NCI-H1417 (cell line): ENCODE data around the gene AKAP6.
A peak's percentile ranks its signal among the peaks of the same experiment; 100 is the strongest.
"Not testable (repeated sequence)": the region's sequence is repeated elsewhere in the genome, so short reads cannot be mapped to it uniquely, and the experiment has no call there.

Experiments
- DNase-seq, 3 experiments: peaks; one replicate each; lab custom pipeline; 2025; lab: John Stamatoyannopoulos, UW

The AKAP6 gene

DNA sequence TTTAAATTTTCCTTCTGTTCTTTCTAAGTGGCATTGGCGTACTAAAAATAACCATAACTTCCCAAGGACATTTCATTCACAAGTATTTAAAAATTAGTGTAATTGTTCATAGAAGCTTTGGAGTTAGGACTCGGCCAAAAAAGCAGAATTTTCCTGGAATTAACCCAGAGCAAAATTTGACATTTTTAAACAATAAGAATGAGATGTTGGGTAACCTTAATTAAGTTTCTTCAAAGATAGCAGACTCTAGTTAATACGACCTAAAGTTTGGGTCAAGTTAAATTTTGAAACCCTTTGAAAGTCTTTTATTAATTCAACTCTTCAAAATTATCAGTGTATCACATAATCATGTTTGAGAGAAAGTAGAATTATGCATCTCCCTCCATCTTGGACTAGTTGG is 118.3 kb downstream of the AKAP6 start:
- DNase-seq, result no peak

DNA sequence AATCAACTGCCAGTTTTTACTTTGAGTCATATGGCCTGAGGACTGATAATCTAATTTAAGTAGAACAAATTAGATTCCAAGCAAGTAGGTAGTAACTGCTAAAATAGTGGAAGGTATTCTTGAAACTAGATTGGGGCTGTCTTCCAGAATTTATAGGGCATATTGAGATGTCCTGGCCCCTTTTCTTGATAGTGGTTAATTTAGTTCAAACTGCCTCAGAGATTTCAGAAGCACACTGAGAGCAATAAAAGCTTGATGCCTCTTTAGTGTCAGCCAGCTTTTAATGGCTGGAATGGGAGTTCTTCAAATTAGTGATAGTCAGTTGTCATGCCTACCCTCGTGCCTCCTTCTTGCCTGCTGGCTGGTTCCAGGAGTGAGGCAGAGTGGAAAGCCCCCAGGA is 120.5 kb downstream of the AKAP6 start:
- DNase-seq, result peak in 1 of 3 experiments; percentile 24

DNA sequence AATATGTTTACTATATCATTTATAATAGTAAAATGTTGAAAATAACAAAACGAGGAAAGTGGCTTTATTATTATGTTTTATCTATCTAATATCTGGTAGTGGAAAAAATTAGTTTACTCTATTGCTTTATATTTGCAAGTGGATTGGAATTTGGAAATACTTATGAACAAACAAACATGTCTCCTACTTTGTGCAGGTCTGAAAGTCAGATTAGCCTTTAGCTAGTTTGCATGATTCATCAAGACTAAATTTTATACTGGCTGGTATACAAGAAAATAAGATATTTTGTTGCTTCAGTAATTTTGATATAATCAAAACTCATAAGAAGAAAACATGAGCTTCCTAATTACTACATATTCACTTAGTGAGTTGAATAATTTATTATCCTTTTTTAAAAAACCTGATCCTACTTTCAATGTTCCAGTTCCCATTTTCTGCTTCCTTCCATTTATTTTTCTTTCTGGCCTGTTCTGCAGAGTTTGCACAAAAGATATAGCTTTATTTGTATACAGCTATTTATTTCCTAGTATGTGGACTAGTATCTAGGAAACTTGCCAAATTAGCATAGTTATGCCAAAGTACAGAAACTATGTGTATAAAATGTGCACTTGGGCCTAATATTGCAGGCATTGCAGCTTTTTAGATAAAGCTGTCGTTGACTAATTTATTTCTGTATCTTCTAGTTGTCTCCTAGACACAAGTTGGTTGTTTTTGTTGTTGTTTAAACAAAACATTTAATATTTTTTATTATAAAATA is 122.0 kb downstream of the AKAP6 start:
- DNase-seq, result no peak

DNA sequence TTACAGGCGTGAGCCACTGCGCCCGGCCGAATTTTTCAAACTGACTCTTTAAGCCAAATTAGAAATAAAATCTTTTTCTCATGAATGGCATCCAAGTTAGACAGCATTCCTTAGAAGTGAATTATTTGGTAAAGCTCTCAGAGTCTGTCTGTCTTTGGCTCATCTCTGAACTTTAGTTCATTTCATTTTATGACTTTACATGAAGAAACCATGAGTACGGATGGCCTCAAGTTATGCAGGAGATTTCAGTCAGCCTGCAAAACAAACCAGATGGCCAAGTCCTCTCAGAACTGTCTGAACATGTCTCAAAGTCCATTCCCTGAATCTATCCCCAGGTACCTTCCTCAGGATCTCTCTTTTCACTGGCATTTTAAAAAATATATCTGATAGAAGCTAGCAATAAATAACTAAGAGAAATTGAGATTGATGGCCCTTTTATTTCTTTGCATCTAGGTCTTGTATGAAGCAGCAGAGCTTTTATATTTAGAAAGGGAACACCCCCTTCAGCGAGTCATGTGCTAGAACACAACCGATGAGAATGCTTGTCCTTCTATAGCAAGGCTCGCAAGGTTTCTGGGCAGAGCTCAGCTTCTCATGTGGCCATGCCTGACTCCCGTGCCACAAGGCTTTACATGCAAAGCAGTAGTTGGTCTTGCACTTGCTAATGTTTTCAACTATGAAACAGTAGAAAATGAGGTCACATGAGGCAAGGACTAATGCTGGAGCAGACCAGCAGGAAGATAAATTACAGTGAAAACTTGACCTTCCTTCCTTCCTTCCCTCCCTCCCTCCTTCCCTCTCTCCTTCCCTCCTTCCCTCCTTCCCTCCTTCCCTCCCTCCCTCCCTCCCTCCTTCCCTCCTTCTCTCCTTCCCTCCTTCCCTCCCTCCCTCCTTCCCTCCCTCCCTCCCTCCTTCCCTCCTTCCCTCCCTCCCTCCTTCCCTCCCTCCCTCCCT is 125.0 kb downstream of the AKAP6 start:
- DNase-seq, result no peak

DNA sequence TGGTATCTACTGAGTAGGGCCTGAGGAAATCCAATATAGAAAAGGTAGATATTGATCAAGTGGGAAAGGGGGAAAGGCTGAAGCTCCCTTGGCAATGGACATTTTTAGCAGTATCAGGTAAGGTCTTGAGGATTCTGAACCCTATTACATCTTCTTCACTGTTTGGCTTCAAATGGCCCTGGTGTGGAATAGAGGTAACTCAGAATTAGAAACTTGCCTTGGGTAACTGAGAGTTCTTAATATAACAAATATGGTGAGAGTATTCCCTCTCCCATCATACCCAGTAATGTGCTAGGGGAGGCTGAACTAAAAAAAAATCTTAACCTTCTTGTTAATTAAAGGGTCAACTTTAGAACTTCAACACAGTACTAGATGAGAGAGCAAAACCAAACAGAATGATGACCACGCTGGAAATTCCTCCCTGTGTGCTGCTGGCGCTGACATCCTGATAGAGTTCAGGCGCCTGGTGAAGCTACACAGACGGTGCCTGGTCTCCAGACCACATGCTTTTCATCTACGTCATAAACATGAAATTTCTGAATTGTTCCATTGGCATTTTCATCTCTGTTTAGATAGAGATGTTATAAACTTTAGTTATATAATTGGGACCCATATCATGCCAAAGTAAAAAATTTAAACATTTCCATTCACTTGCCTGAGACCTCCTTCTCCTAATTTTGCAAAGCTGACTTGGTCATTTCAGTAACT is 128.3 kb downstream of the AKAP6 start:
- DNase-seq, result no peak

DNA sequence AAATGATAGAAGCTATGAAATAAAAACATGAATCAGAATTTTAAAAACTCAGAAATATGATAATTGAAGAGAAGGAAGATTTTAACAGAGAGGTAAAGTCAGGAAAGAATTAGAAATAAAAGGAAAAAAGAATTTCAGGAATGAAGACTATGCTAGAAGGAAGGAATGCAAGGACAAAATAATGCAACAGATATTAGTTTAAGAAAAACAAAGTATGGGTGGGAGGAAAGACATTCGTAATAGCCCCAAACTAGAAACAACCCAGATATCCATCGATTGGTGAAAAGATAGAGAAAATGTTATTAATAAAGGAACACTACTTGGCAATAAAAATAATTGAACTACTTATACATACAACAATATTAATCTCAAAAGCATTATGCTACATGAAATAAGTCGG is 129.6 kb downstream of the AKAP6 start:
- DNase-seq, result no peak

DNA sequence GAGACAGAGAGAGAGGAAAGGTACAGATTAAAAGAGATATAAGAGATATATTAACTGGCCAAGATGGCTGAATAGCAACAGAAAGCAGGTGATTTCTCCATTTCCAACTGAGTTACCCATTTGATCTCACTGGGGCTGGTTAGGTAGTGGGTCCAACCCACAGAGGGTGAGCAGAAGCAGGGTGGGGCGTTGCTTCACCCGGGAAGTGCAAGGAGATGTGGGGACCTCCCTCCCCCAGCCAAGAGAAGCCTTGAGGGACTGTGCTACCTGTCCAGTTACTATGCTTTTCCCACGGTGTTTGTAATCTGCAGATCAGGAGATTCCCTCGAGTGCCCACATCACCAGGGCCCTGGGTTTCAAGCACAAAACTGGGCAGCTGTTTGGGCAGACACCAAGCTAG is 131.2 kb downstream of the AKAP6 start:
- no peak for DNase-seq

DNA sequence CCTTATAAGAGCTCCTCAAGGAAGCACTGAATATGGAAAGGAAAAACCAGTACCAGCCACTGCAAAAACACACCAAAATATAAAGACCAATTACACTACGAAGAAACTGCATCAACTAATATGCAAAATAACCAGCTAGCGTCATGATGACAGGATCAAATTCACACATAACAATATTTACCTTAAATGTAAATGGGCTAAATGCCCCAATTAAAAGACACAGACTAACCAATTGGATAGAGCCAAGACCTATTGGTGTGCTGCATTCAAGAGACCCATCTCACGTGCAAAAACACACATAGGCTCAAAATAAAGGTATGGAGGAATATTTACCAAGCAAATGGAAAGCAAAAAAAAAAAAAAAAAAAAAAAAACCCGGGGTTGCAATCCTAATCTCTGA is 133.5 kb downstream of the AKAP6 start:
- not testable (repeated sequence) for DNase-seq

DNA sequence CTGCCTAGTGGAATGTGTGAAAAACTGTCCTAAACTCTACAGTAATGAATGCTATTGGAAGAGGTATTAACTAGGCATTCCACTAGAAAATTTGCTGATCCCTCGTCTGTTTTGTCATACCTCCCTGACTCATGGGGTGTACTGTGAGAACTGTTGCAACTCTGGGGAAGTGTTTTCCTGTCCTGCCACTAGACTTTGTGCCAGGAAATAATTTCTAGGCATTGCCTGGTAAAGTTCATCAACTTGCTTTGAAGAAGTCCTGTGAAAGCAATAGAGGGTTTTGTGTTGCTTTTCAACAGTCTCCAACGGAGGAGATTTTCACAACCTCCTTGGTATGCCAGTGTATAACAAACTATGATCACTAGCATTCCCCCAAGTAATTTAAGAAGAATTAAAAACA is 139.9 kb downstream of the AKAP6 start:
- DNase-seq, result peak in 1 of 3 experiments; percentile 40

DNA sequence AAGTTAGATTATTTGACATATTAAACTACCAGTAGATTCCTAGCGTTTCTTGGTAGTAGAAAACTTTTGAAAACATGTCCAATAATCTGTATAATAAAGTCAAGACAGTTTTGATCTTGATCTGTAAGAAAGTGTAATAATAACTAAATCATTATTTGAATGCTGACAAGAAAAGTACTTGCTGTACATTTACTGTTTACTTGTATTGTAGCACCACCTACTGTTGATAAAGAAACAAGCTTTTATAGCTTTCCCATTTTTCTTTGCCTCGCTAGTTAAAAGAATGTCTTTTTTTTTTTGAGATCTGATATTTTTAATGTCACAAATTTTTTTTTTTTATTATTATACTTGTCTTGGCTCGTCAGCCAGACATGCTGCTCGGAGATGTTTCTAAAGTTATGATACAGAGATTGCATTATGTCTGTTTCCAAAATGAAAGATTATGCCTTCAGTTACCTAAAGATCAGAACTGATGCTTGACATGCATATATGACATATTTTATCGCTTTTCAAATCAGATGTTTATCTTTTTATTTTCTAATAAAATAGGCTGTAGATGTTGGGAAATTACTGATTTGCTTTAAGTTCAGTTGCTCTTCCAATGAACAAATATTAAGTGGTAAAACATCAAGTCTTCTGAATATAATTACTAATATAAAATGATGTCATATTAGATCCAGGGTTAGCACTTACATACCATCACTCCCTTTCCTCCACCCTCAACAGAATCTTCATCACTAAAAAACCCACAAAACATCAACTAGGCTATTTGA is 140.5 kb downstream of the AKAP6 start:
- DNase-seq, result peak in 2 of 3 experiments; percentile 27 to 72

DNA sequence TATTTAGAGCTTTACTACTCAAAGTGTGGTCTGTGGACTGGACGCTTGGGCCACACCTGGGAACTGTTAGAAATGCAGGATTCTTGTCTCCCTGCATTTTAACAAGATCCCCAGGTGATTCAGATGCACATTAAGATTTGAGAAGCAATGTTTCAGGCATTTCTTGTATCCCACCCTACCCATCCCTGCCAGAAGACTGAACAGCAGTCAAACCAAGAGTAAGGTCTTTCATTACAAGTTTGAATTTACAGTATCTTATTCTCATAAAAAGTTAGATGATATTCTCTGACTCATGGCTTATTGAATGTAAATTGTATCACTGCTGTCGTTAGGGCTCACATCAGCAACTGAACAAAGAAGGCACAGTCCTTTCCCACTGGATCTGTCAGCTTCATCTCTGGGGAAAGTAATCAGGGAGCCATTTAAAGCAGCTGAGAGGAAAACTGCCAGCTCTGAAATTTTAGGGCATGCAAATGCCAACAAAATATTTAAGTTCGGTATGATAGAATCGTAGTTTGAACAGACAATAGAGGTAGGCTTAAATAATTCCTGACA is 141.1 kb downstream of the AKAP6 start:
- no peak for DNase-seq

DNA sequence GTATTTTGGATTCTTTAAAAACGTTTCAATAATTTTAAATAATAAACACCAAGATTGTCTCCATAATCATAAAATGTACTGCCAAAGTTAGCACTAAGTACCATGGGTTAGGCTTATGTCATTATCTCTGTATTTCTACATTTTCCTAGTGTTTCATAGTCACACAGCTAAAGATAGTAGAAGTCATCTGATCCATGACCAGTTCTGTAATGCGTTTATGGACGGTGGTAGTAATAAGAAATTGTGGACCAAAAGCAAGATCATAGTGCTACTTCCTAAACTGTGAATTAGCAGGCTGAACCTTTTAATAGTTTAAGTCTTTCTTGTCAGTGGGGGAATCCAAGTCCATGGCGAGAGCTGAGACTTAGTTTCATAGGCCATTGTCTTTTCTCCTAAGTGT is 142.1 kb downstream of the AKAP6 start:
- no peak for DNase-seq

DNA sequence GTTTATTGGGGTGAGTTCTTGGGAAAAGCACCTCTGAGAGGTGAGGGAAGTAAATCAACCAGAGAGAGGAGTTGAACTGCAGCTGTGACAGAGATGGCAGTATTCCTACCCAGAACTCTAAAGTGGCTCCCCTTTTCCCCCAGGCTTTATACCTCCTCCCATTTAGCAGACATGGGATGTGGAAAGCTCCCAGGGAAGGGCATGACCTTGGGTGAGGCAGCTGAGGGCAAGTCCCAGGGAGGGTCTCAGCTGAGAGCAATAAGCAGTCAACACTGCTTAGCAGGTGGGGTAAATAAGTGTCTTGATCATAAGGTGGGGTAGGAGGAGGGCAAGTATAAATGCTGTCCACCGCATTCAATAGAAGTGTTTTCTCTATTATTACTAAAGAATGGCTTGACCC is 143.0 kb downstream of the AKAP6 start:
- no peak for DNase-seq

DNA sequence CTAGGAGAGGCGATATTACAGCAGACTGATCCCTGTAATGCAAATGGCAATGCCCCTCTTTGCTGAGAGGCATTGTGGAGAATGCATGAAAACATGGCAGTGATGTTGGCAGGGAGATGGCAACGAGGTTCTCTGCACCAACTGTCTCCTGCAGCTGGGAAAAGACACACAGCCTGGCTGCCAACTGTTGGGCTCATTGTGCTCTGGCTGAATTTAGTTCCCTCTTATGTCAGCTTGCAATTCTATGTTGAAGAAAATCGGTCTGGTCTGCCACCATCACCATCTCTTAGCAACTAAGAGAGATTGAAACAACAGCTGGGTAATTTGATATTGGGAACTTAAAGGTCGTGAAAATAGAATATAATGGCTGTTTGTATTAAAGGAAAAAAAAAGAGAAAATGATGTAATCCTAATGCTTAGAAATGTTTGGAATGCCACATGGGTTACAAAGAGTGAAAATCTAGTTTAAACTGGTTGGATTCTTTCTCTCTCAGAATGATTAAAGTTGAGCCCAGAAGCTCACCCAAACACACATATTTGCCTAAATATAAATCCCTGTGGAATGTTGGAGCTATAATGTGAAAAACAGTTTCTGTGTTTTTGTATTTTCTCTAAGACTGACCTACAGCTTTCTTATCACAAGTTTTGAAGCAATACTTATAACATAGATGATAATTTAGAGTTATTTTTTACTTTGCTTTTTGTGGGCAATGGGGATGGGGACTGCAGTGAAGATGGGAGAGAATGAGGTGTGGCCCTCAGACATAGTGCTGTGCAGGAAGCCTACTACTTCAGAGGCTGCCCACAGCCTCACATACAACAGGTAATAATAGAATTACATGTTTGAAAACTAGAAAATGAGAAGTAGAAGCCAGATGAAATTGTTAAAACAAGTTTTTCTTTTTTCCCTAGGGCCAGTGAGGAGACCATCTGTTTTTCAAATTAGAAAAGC is 143.7 kb downstream of the AKAP6 start:
- peak in 2 of 3 experiments; percentile 22 to 69 for DNase-seq

DNA sequence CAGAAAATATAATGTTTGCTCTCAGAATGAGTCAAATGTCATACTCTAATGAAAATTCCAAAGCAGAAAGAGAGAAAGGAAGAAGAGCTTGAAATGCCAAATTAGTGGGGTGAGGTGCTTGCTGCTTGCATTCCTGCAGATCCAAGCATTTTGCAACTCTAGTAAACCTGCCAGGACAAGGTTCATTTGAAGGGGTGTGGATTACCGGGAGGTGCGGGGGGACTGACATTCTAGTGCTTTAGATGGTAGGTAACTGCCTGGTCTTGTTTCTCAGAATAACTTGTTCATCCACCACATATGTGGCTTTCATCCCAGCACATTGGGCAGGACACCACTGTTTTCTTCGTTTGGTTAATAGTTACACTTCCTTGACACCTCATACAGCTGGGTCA is 144.4 kb downstream of the AKAP6 start:
- no peak for DNase-seq

DNA sequence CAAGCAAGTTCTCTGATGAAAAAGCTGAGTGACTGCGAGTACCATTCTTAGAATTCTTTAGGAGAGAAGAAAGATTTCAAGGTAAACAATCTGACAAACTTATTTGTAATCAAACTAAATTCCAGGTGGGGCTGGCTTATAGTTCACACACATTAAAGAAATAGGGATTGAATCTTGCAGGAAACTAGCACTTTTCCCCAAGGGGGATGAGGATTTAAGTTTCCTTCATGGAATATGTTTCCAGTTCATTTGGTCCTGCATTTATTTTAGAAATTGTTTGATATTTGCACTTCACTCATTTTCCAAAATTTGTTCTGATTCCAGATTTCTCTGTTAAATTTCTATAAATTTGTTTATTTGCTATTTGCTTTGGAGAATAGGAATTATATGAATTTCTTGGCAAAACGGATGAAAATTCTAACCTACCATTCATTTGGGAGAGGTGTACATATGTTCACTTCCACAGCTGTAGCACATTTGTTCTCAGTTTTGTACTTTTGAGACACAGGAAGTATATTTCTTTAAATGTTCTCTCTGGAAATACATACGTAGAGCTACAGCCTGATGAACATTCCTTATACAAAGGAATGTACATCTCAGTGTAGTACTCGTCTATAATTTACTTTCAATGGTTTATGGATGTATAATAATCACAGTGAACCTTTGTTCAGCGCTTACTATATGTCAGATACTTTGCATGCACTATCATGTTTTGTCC is 145.5 kb downstream of the AKAP6 start:
- no peak for DNase-seq

DNA sequence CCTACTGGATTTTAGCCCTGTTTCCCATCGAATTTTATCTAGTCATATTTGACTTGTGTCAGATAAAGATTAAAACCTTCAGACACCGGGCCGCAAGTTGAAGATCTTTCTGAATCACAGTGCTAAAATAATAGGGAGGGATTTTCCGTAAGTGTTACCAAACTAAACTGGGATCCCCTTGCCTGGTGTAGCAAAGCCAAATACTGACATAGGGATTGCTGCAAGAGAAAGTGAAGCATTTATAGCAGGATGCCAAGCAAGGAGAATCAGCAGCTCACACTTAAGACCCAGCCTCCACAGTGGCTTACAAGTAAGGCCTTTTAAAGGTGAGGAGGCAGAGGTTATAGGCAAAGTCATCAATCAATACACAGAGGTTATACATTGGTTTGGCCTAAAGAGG is 147.4 kb downstream of the AKAP6 start:
- DNase-seq, result no peak

DNA sequence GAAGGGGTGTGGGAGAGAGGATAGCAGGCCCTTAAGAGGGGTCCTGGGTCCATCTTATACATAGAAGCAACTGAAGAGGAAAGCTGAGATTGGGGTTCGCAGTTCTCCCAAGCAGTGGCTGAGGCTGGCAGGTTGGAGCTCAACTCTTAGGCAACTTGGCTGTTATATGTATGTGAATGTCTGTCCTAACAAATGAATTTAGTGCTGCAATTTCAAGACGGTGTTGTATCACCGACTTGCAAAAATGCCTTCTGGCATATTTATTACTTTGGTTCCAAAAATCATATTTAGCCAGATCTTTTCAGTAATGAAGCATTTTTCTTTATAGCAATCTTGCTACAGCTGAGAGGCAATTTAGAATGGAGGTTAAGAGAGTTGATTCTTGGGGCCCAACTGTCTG is 148.3 kb downstream of the AKAP6 start:
- DNase-seq, result no peak

DNA sequence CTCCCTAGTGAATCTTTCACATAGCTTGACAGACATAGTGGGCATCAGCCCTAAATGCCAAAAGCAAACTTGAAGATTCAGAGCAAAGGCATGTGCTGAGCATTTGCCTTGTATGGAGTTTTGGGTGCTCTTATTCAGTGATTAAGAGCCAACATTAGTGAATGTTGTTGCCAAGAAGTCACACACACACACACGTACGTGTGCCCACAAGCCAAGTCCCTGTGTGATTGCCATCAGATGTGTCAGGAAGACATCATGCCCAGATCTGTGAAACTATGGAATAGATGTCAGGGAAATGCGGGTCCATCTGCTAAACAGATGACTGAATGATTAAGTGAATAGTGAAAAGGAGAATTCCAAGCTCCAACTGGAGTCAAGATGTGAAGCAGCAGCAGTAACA is 149.0 kb downstream of the AKAP6 start:
- no peak for DNase-seq

DNA sequence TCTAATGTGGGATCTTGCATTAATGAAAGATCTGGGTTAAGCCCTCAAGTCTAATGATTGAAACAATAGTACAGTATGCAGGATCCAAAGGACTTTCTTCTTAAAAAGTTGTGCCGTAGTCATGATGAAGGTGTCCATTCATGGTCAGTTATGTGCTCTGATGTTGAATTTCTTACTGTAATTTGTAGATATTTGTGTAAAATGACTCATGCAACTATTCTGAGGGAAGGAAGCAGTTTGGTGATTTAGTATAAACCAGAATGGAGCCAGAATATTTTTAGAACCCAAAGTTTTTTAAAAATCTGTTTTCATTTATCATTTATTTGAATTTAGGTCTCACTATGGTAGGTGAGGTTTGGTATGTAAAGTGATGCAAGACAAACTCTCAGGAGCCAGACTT is 151.2 kb downstream of the AKAP6 start:
- no peak for DNase-seq
